GM19324 (cell line): ENCODE data around the gene ATP6V0D1.
"Not testable (repeated sequence)": the region's sequence is repeated elsewhere in the genome, so short reads cannot be mapped to it uniquely, and the experiment has no call there.

Experiments
- ATAC-seq: cut with Tn5 transposase; IDR thresholded peaks from one replicate; pipeline ENCODE4 v1.9.1; 2021; ENCODE audit warnings: mild to moderate bottlenecking, moderate library complexity; ENCODE audit not compliant: unreplicated experiment, low FRiP score

ATP6V0D1 gene

GRCh38 chr16:67430504-67430976 lies 50.4 kb downstream of the ATP6V0D1 start:
- ATAC-seq = no peak

GRCh38 chr16:67429799-67430503 lies 51.0 kb downstream of the ATP6V0D1 start:
- ATAC-seq = no peak

GRCh38 chr16:67429053-67429798 lies 51.7 kb downstream of the ATP6V0D1 start:
- ATAC-seq = no peak

- ATAC-seq = no peak
Measured at GRCh38 chr16:67428146-67428731, 52.7 kb downstream of the ATP6V0D1 start.

DNA sequence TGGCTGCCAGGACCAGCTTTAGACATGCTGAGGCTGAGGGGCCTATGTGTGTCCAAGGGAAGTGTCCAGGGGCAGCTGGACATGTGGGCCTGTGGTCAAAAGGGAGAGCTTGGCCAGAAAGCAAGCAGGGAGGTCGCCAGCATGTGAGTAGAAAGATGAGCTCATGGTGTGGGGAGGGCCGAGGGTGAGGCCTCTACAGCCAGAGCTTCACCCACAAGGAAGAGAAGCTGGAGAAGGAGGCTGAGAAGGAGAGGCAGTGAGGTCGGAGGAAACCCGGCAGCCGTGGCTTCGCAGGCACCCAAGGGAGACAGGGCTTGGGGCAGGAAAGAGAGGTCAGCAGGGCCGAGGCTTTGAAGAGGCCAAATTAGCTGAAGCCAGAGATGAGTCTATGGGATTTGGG lies 54.0 kb downstream of the ATP6V0D1 start:
- ATAC-seq = no peak

GRCh38 chr16:67426022-67426421 lies 54.9 kb downstream of the ATP6V0D1 start:
- ATAC-seq = no peak

- no peak for ATAC-seq
Measured at GRCh38 chr16:67425580-67425979, 55.4 kb downstream of the ATP6V0D1 start.

GRCh38 chr16:67425061-67425460 lies 55.9 kb downstream of the ATP6V0D1 start:
- ATAC-seq = no peak

- no peak for ATAC-seq
Measured at GRCh38 chr16:67424261-67424615, 56.7 kb downstream of the ATP6V0D1 start.

- no peak for ATAC-seq
Measured at GRCh38 chr16:67423611-67424260, 57.2 kb downstream of the ATP6V0D1 start.

- ATAC-seq = no peak
Measured at GRCh38 chr16:67423015-67423414, 57.9 kb downstream of the ATP6V0D1 start.

DNA sequence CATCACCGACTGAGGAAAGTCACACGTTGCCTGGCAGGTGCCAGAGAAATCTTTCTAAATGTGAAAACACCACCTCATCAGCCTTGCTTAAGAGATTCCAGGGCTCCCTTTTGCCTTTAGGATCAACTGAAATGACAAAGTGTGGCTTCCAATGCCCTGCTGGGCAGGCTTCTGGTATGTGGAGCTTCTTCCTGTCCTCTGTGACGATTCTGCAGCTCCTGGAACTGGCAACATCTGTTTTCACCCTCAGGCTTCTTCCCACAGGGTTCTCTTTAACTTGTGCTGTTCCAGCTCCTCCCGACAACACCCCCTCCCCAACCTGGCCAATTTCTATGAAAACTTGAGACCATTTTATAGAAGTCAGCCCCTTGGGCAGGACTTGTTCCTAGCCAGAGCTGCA lies 59.9 kb downstream of the ATP6V0D1 start:
- ATAC-seq = no peak

- ATAC-seq = no peak
Measured at GRCh38 chr16:67419931-67420330, 61.0 kb downstream of the ATP6V0D1 start.

DNA sequence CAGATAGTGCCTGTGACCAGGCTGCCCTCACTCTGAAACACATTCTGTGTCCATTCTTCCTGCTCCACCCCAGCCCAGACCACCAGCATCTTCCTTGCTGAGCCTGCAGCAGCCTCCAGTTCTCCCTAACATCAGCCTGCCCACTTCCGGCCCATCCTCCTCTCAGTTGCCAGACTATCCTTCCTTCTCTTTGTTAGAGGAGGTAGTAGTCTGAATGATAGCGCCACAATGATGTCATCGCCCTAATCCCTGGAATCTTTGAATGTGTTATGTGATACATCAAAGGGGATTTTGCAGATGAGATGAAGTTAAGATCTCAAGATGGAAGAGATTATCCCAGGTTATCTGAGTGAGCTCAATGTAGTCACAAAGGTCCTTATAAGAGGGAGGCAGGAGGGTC lies 61.5 kb downstream of the ATP6V0D1 start:
- no peak for ATAC-seq

- ATAC-seq = no peak
Measured at GRCh38 chr16:67417333-67418061, 63.5 kb downstream of the ATP6V0D1 start.

DNA sequence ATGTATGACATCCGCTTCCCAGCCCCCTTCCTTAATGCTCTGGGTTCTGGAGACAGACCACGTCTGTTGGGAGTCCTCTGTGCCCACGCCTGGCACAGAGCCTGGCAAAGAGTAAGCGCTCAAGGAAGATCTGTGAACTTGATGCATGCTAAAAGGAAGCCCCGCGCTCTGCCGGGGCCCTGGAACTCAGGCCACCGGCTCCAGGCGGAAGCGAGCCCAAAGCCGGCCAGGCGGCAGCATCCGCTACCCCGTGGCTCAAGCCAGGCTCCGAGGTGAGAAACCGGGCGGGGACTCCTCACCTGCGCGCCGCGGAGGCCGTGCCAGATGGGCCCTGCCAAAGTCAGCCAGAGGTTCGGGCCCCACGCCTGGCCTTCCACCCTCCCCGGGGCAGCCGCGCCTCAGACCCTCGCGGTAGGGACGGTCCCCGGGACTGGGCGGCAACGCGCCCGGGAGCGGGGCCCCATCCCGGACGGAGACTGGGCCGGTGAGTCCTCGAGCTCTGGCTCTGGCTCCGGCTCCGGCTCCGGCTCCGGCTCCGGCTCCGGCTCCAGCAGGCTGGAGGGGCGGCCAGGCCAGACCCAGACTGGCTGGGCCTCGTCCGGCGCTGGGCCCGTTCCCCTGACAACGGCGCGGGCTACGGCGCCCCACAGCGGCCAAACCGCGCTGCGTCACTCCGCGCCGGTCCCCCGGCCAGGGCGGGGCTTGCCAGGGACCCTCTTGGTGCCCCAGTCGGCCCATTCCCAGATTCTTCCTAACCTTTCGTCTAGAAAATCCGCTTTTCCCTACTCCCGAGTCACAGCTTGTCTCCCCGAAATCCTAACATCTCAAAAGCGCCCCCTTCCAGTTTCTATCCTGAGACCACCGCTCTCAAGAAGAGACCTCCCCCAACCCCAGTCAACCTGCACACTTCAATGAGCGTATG lies 64.8 kb downstream of the ATP6V0D1 start, which contains the start of gene ZDHHC1:
ZDHHC1 (minus strand) TSS at position 606 of the 922 bp plus-strand sequence. CDS start 8,702 bp downstream, outside the sequence.
- ATAC-seq = peak; percentile 48

DNA sequence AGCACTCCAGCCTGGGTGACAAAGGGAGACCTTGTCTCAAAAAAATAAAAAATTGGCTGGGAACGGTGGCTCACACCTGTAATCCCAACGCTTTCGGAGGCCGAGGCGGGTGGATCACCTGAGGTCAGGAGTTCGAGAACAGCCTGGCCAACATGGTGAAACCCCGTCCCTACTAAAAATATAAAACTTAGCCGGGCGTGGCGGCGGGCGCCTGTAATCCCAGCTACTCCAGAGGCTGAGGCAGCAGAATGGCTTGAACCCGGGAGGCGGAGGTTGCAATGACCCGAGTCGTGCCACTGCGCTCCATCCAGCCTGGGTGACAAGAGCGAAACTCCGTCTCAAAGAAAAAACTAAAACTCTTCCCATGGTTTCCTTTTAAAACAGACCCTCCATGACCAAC lies 65.5 kb downstream of the ATP6V0D1 start:
- ATAC-seq = not testable (repeated sequence)

DNA sequence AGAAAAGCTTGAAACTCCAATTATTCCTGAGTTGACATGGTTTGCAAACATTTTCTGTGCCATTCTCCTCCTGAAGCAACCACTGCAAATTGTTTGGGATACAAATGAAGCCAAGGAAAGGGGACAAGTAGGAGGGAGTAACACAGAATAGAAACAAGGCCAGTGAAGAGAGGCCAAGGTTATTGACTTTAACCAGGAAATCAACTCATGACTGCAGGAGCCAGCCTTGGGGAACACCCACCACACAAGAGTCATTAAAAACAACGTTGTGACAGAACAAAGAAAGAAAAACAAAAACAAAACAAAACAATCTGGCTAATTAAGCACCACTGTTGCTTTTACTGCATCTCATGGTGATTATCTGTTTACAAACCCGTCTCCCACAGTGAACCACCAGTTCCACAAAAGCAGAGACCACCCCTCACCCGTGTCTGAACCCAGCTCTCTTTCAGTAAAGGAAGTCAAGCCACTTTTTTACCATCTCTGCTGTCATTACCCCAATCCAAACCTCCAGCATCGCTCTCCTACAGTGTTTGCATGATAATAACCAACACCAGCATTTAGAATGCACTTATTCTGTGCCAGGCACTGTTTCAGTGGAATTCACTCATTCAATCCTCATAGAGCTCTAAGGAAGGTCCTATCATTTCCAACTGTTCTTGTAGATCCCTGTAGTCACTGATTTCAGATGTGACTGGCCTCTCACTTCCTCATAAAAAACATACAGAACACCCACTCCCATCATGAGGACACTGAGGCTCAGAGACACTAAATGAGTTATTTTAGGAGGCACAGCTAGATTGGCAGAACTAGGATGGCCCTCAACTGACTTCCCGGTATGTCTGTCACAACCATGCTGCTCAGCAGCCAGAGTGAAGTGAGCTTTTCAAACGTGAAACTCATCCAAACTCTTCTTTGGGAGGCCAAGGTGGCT lies 66.7 kb downstream of the ATP6V0D1 start:
- ATAC-seq = no peak
